SW 1271 (cell line): ENCODE measurements around the gene C6orf62.
"Not testable (repeated sequence)": the region's sequence is repeated elsewhere in the genome, so short reads cannot be mapped to it uniquely, and the experiment has no call there.

Experiments used
- DNase-seq, 2 experiments: peaks; one replicate each; lab custom pipeline; 2025; lab: John Stamatoyannopoulos, UW

C6orf62 gene

GRCh38 chr6:24668066-24668996 is 50.6 kb downstream of the C6orf62 start:
- not testable (repeated sequence) for DNase-seq

GRCh38 chr6:24667378-24667803 is 51.6 kb downstream of the C6orf62 start:
- DNase-seq, result peak in 1 of 2 experiments; percentile 55

GRCh38 chr6:24666641-24667377 is 52.1 kb downstream of the C6orf62 start, which contains the start of the genes ACOT13 and TDP2:
Gene ACOT13 (plus strand): TSS chr6:24667077. CDS start chr6:24667264, 187 bp downstream.
Gene TDP2 (minus strand): TSS chr6:24666899. CDS start chr6:24666862, 37 bp downstream.
- peak; percentile 95 to 96 for DNase-seq

GRCh38 chr6:24666097-24666640 is 52.8 kb downstream of the C6orf62 start:
- no peak for DNase-seq

- no peak for DNase-seq
Observed at GRCh38 chr6:24664046-24664987, 54.6 kb downstream of the C6orf62 start.

GRCh38 chr6:24663189-24663588 is 55.8 kb downstream of the C6orf62 start:
- DNase-seq, result no peak

DNA sequence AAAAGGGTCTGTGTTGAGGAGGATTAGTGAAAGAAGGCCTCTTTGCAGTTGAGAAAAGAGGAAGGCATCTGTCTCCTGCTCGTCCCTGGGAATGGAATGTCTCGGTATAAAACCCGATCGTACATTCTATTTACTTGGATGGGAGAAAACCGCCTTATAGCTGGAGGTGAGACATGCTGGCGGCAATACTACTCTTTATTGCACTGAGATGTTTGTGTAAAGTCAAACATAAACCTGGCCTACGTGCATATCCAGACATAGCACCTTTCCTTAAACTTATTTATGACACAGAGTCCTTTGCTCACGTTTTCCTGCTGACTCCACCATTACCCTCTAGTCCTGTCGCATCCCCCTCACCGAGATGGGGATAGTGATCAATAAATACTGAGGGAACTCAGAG is 56.7 kb downstream of the C6orf62 start:
- DNase-seq, result no peak

DNA sequence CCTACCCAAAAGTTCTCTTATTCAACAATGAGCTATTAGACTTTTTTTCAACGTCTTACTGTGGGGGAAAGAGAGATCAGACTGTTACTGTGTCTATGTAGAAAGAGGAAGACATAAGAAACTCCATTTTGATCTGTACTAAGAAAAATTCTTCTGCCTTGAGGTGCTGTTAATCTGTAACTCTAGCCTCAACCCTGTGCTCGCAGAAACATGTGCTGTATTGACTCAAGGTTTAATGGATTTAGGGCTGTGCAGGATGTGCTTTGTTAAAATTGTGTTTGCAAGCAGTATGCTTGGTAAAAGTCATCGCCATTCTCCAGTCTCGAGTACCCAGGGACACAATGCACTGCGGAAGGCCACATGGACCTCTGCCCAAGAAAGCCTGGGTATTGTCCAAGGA is 57.2 kb downstream of the C6orf62 start:
- DNase-seq, result not testable (repeated sequence)

- DNase-seq, result no peak
Observed at GRCh38 chr6:24660105-24660504, 58.8 kb downstream of the C6orf62 start.

DNA sequence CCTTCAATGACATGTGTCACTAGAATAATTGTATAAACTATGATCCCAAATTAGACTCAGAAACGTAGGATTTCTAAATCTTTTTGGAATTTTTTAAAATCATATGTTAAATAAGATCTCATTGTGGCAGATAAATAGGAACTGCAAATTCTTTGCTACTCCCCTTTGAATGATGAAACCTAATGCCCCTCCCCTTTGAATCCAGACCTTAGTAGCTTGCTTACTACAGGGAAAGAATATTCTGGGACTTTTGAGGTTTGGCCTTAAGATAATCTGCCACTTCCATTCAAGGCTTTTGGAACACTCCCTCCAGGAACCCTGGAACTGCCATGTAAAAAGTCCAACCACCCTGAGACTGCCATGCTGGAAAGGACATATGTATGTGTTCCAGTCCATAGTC is 59.4 kb downstream of the C6orf62 start:
- no peak for DNase-seq

DNA sequence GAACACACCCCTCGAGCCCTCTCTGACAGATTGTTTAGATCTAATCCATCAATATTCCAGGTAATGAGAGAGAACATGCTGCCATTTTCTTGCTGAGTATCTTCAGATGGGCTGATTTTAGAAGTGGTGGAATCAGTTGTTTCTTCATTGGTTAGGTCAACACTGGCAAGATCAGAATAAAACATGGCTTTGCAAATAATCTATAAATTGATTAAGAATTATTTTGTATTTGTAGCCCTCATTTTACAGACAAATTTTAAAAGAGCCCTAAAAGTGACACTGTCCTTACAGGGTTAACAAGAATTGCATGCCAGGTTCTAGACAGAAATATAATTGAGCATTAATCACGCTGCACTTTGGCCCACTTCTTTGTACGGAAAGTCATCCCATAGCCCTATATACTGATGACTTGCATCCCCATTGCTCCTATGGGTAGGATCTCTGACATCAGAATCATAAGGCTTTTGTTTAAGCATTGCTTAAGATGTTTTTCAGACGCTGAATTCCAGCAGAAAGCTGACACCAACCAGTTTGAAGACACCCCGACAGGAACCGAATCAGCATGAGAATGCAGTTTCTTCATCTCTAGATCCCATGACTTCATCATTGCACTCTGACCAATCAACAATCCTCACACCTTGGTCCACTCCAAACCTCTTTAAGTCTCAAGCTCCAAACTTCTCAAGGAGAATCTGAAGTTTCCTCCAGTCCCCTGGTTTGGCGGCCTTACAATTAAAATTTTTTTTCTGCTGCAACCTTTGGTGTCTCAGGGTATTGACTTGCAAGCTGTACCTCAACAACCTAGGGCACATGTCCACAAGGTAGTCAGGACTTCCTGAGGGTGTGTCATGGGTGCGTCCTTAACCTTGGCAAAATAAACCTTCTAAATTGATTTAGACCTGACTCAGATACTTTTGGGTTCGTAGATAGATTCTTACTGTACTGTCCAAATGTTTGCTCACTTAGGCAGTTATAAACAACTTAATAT is 60.1 kb downstream of the C6orf62 start:
- DNase-seq, result no peak

- no peak for DNase-seq
Observed at GRCh38 chr6:24655215-24655614, 63.7 kb downstream of the C6orf62 start.
